HG03025 (cell line): ENCODE results near the gene PITX2.
"Not testable (repeated sequence)": the region's sequence is repeated elsewhere in the genome, so short reads cannot be mapped to it uniquely, and the experiment has no call there.

Experiments used
- ATAC-seq: cut with Tn5 transposase; IDR thresholded peaks from one replicate; pipeline ENCODE4 v1.9.1; 2021; ENCODE audit warnings: mild to moderate bottlenecking, moderate library complexity; ENCODE audit not compliant: unreplicated experiment, low FRiP score

PITX2 gene

DNA sequence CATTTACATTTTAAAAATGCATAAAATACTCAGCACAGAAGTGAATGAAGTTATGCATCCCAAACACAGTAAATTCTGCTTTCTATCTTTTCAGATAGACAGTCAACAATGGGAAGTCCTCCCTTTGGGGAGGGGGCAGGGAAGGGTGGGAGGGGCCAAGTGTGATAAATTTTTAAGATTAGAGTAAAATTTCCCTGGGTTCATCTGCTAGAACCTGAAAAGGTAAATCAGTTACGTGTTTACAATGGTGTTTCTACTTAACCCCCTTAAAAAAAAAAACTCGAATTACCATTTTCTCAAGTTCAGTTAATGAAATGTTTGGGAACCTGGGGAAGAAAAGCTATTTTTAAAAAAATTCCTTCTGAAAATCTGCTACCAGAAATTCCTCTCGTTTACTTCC, 9.1 kb downstream of the PITX2 start:
- ATAC-seq, result no peak

DNA sequence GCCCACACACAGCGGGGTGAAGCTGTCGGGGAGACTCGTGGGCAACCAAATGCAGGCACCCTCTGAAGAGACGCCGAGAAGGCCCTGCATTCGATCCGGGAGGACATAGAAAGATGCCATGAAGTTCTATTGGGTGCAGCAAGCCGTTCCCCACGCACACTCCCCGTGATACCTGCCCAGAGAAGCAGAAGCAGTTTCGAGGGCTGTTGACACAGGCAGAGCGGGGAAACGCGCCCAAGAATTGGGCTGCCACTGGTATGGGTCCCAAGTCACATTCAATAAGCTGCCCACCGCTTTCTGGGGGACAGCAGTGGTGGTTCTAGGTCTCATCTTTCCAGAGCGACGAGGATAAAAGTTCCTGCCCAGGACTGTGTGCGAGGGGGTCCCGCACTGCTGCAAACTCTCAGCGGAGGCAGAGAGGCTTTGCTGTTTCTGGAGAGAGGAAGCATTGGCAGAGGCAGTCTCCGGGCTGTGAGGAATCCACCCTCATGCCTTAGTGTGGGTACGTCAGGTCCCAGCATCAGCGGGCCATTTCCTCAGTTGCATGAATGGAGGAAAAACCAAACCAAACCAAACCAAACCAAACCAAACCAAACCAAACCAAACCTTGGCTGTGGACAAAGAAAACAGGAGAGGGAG, 10.1 kb downstream of the PITX2 start:
- no peak for ATAC-seq

DNA sequence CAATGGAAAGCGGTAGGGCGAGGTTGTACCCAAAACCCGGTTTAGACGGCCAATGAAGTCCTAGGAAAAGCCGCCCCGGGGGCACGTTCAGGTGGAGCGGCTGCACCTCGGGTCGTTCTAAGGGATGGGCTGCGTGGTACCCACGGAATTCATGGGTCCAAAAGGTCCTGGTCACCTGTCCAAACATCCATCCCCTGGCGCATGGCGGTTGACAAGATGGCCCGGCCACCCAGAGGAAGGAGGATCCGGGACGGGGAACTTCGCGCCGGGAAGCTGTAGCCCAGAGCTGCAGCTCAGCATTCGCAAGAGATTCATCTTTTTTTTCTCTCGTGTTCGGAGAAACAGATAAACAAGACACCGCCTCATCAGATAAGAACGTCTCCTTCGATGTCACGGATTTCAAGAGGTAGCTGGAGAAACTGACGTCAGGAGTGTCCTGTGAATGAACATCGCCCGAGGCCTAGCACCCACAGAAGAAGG, 10.9 kb downstream of the PITX2 start:
- ATAC-seq, result no peak

GRCh38 chr4:110610940-110611831, 11.7 kb downstream of the PITX2 start:
- no peak for ATAC-seq

DNA sequence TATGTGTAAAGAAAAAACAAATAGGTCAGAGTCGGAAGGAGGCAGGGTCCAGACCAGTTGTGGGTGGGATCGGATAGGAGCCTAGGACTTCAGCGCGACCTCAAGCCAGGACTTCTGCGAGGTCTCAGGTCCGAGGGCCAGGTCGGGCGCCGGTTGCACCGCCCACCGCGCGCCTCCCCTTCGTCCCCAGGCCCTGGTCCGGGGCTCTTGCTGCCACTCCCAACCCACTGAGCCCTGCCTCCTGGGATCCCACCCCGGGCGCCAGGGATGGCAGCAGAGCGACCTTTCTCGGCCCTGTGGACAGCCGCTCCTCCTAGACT, 12.3 kb downstream of the PITX2 start:
- ATAC-seq, result no peak

GRCh38 chr4:110609044-110609750, 13.7 kb downstream of the PITX2 start:
- no peak for ATAC-seq

DNA sequence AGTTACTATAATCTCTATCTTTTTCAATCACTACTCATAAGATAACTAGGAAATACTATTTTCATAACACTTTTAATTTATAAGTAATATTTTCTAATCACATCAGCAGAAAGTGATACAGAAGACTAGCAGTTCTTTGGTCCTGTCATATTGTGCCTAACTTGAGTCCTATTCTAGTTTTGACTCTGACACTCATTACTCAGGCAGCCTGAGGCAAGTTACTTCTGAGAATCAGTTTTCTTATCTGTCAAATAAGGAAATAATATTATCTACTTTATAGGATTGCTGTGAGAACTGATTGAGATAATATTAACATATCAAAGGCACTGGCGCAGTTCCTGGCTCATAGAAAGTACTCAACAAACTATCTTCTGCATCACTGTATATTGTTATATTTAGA, 17.8 kb downstream of the PITX2 start:
- no peak for ATAC-seq

DNA sequence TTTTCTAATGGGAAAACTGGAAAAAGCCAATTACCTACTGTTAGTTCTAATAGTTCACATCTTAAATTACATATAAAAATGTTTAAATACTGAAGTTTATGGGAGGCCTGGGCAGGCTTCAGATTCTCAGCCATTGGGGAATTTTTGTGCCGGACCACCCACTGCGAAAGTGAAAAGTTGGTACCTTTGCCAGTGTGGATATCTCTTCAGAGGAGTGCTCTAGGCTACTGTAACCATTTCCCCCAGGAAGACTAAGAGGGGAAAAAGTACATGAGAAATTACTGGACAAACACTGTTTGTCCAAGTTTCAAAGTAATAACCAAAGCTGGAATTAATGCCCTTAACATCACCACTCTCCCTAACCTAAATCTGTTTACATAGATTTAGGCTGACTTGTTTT, 20.8 kb downstream of the PITX2 start:
- no peak for ATAC-seq

- no peak for ATAC-seq
Measured at GRCh38 chr4:110597582-110597981, 25.3 kb downstream of the PITX2 start.

DNA sequence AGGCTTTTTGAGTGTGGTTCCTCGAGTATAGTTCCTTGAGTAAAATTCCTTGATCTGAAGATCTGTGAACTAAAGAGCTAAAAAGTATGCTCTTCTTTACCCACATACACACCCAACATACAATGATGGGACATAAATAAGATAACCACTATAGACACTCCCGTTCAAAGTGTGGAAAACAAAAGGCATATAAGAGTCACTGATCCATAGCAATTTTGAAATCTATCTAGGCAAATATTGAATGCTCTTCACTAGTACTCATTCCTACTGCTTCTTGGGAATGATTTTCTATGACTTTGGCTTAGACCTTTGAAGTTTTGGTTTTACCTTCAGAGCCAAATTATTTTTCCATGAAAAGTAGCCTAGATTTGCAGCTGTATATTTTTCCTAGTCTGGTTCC, 26.4 kb downstream of the PITX2 start:
- no peak for ATAC-seq

GRCh38 chr4:110595583-110595982, 27.3 kb downstream of the PITX2 start:
- no peak for ATAC-seq

DNA sequence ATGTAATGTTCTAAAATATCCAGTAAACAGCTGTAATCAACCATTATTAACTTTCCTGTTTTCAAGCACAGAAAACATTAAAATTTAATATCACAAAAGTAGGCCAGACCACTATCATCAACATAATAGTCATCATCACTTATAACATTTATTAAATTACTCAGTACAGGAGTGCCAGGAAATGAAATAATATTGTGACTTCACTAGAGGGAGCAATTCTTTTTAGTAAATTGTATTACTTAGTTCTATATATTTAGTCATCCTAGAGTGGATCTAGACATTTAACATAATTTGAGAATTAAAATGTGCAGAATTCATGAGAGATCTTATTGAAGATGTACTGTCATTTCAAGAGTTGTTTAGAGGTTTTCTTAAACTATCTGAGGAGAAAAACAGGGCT, 33.6 kb downstream of the PITX2 start:
- no peak for ATAC-seq

DNA sequence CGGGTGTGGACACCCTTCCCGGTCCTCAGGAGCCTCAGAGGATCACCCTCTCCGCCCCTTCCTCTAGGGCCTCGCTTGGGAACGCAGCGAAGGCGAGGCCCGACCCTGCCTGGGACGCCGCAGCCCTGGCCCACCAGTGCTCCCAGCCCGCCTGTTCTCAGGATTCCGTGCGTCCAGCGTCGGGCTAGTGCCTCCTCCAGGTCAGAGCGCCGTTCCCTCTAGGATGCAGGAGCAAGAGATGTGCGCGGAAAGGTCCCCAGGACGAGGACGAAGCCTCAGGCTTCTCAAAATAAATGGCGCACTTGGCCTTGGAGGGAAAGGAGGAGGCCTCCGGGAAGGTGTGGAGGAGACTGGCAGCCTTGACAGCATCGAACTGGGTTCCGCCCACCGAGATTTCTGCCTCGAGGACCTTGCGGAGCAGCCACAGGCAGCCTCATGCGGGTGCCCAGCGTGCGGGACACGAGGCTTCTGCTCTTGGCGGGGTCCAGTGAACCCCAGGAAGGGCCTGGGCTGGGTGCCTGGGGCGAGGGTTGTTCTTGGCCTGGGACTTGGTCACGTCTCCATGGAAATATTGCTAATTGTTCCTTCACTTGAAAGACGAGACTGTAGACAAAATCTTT, 35.1 kb downstream of the PITX2 start:
- ATAC-seq, result no peak

GRCh38 chr4:110586131-110586850, 36.6 kb downstream of the PITX2 start:
- ATAC-seq, result no peak

GRCh38 chr4:110576696-110577095, 46.2 kb downstream of the PITX2 start:
- ATAC-seq, result not testable (repeated sequence)
